Activated CD8-positive, alpha-beta memory T cell treated with anti-CD3 and anti-CD28 coated beads, Interleukin-2, amount 50 U/mL, for 48 hours (primary cell): Measurements from ENCODE around the gene LTF.

ENCODE experiments used
- DNase-seq: peaks from one replicate; pipeline ENCODE4 v3.0.0-alpha.2; 2020

Gene LTF

DNA sequence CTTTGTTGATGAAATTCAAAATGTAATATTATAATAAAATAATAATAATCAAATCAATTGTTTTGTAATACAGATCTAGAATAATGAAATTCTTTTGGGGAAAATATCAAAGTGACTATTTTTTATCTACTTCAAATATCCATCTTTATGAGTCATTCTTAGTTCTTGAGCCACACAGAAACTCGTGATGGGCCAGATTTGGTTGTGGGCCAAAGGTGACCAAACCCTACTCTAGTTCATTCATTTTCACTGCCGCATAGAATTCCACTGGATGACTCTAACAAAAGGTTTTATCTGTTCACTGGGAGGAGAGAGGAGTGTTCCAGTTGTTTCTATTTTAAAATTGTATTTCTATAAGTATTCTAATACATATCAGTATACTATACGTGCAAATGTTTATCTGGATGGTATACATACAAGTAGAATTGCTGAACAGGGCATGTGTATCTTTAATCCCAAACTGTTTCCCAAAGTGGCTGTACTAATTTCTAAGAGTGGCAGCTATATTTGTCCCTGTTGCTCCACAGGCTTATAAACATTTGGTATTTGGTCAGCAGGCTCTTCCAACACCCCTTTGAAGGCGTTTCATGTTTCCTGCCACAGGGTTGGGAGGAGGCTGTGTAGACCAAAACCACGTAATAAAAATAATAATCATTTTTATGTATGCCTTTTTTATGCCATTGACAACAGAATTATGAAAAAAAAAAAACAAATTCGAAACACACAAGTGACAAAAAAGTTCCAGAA lies 25.8 kb upstream of the LTF start:
- DNase-seq = no peak

GRCh38 chr3:46489875-46490274 lies 25.2 kb upstream of the LTF start:
- DNase-seq = no peak

- no peak for DNase-seq
These were observed 24.7 kb upstream of the LTF start for GRCh38 chr3:46489381-46489780.

GRCh38 chr3:46488735-46489361 lies 24.1 kb upstream of the LTF start:
- DNase-seq = peak; percentile 92

GRCh38 chr3:46485779-46486175 lies 21.1 kb upstream of the LTF start:
- no peak for DNase-seq

GRCh38 chr3:46484911-46485778 lies 20.4 kb upstream of the LTF start:
- DNase-seq = no peak

DNA sequence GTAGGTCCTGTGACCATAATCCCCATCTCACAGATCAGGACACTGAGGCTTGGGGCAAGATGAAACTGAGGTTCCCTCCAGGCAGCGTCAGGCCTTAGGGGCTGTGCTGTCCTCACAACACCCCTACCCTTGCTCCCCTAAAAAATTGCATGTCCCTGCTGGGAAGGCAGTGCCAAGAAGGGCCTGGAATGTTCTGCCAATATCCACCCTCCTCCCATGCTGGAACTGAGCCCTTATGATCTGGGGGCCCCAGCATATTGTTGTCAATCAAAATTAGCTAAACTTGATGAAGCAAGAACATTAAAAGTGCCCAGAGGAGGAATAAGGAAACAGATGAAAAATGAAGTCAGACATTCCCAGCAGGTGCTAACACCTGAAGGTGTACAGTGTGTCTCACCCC lies 19.7 kb upstream of the LTF start:
- DNase-seq = no peak

- no peak for DNase-seq
These were observed 19.1 kb upstream of the LTF start for GRCh38 chr3:46483825-46484224.

DNA sequence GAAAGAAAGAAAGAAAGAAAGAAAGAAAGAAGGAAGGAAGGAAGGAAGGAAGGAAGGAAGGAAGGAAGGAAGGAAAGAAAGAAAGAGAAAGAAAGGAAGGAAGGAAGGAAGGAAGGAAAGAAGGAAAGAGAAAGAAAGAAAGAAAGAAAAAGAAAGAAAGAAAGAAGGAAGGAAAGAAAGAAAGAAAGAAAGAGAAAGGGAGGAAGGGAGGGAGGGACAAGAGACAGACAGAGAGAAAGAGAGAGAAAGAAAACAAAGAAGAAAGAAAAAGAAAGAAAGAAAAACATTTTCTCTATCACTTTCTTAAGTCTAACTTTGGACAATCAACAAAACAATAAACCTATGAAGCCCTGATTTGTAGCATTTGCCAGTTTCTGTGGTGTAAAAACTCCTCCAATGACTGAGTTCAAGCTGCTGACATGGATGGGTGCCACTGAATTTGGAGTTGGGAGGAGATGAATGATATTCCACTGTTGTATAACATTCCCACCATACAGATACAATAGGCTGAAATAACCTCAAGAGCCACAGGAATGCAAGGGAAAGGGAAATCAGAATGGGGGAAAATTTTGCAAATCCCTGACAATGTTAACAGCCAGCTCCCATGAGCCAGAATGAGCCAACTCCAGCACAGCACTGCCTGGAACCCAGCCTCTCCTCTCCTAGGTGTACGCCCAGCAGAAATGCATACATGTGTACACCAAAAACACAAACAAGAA lies 18.1 kb upstream of the LTF start:
- DNase-seq = no peak

GRCh38 chr3:46481636-46482035 lies 16.9 kb upstream of the LTF start:
- DNase-seq = no peak

GRCh38 chr3:46480491-46481195 lies 15.9 kb upstream of the LTF start:
- no peak for DNase-seq

DNA sequence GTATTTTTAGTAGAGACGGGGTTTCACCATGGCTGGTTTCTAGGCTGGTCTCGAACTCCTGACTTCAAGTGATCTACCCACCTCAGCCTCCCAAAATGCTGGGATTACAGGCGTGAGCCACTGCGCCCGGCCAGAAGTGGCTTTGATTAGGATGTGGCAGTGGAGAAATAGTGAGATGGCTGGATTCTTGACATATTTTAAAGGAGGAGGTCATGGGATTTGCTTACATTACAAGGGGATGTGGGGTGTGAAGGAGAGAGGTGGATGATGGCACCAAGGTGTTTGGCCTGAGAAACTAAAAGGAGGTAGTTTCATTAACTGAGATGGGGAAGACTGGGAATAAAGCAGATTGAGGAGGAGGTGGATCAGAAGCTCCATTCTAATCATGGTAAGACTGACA lies 15.0 kb upstream of the LTF start:
- no peak for DNase-seq

GRCh38 chr3:46479021-46479420 lies 14.3 kb upstream of the LTF start:
- DNase-seq = no peak

DNA sequence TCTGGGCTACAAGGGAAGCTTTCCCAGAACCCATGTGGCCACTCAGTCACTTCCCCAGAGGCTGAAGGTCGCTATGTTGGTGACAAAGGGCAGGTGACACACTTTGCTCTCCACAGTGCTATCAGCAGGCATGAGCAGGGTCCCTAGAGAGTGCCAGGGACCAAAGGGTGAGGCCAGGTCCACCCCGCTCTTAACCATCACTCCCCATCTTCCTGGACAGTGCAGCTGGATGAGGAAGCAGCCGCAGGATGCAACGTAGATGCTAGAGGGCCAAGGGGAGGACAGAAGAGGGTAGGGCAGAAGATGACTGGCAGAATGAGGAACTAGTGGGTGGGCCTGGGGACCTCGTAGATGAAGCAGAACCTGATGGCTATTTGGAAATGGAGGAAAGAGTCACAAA lies 13.6 kb upstream of the LTF start:
- no peak for DNase-seq

DNA sequence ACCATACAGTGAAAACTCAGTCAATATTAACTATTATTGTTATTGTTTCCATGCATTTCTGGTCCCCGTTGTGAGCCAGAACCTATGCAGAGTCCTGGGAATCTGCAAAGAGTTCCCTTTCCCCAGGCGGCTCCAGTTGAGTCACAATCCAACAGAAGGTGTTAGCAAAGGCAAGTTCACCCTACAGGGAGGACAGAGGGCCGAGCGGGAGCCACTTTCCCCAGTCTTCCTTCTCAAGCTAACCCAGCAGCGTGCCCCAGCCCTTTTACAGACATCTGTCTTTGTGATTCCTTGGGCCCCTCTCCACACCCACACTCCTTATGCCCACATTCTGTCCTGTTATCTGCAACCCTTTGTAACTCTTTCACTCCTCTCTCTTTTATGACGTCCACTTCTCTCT lies 13.1 kb upstream of the LTF start:
- DNase-seq = no peak

DNA sequence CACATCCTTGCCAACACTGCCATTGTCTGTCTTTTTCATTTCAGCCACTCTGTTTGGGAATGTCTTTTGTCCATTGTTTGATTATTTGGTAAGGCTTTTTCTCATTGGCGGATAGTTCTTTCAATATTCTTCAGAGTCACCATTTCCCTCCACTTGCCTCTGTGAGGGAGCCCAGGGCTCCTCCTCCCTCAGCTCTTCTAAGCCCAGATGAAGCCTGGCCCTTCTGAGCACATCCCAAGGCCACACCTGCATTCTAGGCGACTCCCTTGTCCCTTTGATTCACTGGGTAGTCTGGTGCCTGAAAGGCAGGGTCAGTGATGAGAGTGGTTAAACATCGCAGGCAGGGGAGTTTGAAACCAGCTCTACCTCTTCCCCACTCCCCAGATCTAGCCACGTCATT lies 12.4 kb upstream of the LTF start:
- peak; percentile 13 for DNase-seq

DNA sequence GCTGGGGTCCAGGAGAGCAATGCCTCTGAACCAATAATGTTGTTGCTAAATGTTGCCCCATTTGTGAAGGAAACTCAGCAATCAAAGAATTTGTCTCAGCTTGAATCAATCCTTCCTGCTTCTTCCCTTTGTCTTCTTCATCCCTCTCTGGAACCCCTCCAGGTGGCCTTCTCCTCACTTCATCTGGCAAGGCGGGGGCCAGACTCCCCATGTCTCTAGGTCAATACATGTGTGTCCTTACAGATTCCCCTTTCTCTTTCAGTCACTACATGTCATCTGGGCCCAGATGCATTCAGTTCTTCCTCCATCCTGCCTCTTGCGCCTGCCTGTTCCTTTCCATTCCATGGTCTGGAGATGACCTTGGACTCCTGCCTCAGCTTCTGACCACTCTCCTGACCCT lies 8.0 kb upstream of the LTF start:
- DNase-seq = peak; percentile 10

GRCh38 chr3:46471371-46471914 lies 6.7 kb upstream of the LTF start:
- peak; percentile 29 for DNase-seq

GRCh38 chr3:46470831-46471230 lies 6.1 kb upstream of the LTF start:
- peak; percentile 25 for DNase-seq

DNA sequence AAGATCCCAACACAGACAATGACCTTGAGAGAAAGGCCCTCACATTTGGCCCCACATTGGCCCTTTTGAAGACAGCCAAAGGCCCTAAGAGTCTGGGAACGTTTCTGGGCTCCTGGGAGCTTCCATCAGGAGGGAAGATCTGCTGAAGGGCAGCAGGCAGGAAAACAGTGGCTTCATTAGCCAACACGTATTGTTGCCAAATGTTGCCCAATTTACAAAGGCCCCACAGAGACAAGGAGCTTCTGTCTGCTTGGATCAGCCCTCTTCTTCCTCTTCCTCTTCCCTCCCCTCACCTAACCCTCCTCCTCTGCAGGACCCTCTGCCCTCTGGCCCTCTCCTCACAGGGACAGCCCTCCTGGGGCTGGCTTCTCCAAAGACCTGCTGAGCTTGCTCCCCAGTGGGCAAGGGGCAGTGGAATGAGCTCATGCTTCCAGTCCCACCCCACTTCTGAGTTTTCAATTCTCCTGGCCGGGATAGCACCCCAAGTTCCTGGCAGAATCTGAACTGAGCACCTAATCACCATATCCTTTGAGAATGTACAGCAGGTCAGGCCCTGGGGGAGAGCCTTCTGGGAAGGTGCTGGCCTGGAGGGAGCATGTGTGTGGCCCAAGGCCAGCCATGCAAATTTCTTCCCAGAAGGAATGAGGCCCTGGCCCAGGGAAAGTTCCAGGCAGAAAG lies 5.1 kb upstream of the LTF start:
- DNase-seq = peak; percentile 29

GRCh38 chr3:46468753-46469600 lies 4.3 kb upstream of the LTF start:
- peak; percentile 33 for DNase-seq
